Coronary artery (tissue), 2 donors: Measurements from ENCODE around the gene NCOA7.

Experiments
- DNase-seq: peaks from one replicate; pipeline ENCODE4 v3.0.0-alpha.2; 2017; ENCODE audit warnings: low spot score
- H3K27ac ChIP-seq, 2 donors: fragments of 200-600 bp; sonication (generic); one replicate each; pipeline ENCODE4 v1.5.1; 2016 to 2019
- H3K4me3 ChIP-seq: fragments of 200-600 bp; sonication (generic); 2 replicates; pipeline ENCODE4 v1.5.1; 2016; ENCODE audit warnings: mild to moderate bottlenecking, moderate library complexity
- TF ChIP-seq, protein P1 (sequence below): fragments of 200-600 bp; sonication (generic); IDR thresholded peaks from one replicate; pipeline ENCODE4 v1.5.1; 2019; ENCODE audit warnings: antibody characterized with exemption

Gene NCOA7

DNA sequence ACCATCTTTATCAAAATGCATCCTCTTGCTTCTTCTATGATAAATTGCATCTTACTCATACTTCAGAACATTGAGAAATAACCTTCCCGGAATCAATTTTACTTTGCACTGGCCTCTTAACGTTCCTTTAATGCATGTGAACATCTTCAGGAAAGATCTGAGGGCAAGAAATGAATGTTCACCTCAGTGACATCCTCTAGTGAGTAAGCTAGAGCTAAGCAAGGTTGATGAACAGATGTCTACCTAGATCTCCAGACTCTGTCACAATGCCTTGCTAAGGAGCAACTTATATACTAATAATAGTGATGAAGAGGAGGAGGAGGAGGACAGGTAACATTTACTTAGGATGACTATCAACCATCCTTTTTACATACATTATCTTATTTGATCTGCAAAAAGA is 149.0 kb downstream of the NCOA7 start:
- TF ChIP-seq, protein P1, sequence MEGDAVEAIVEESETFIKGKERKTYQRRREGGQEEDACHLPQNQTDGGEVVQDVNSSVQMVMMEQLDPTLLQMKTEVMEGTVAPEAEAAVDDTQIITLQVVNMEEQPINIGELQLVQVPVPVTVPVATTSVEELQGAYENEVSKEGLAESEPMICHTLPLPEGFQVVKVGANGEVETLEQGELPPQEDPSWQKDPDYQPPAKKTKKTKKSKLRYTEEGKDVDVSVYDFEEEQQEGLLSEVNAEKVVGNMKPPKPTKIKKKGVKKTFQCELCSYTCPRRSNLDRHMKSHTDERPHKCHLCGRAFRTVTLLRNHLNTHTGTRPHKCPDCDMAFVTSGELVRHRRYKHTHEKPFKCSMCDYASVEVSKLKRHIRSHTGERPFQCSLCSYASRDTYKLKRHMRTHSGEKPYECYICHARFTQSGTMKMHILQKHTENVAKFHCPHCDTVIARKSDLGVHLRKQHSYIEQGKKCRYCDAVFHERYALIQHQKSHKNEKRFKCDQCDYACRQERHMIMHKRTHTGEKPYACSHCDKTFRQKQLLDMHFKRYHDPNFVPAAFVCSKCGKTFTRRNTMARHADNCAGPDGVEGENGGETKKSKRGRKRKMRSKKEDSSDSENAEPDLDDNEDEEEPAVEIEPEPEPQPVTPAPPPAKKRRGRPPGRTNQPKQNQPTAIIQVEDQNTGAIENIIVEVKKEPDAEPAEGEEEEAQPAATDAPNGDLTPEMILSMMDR = no peak
- Histone ChIP-seq H3K27ac (no peak overlapping the region), H3K4me3 (no peak overlapping the region)
- DNase-seq = no peak

GRCh38 chr6:125940247-125941041 is 149.7 kb downstream of the NCOA7 start:
- Histone ChIP-seq H3K27ac (peak overlapping the region in 1 of 2 donors; percentile 33), H3K4me3 (no peak overlapping the region)
- TF ChIP-seq, protein P1 = no peak
- DNase-seq = no peak

GRCh38 chr6:125942672-125943527 is 152.1 kb downstream of the NCOA7 start:
- Histone ChIP-seq H3K4me3 (no peak overlapping the region), H3K27ac (no peak overlapping the region)
- DNase-seq = no peak
- TF ChIP-seq, protein P1 = no peak

DNA sequence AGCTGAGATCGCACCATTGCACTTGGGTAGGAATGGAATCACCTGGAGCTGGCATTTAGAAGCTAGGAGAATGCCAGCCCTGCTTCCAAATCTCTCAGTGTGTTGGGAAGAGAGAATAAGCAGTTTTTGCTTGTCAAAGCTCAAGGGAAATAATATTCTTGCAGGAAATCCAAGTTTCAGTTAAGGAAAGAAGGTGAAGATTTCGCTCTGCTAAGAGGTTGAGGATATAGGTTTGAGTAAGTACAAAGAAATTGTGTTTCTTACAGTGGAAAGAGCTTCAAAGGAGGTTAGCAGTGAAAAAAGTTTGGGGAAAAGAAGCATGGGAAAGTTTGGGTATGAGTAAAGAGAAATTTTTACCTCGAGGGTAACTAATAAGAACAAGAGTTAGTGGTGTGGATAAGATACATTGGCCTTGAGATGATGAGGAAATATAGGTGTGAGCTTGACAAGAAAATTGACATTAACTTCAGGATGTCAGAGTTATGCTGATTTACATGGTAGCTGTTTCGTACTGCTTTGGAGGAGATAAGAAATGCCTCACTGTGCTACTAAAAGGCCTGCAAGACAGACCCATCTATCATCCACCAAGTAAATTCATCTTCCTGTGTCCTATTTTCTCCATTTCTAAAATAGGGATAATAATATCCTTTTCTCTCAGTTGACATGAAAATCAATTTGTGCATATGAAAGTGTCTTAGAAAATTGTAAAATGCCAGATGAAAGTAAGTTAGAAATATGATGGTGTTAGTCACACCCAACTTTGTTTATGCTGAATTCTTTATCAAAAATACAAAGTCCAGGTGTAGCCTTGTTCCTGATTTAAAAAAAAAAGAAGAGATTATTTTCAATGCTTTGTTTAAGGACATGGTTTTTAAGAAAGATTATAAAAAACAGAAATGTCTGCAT is 153.0 kb downstream of the NCOA7 start:
- peak overlapping the region; percentile 42 to 46 for H3K27ac ChIP-seq
- TF ChIP-seq, protein P1 = no peak
- no peak overlapping the region for H3K4me3 ChIP-seq
- DNase-seq = no peak

GRCh38 chr6:125944434-125944816 is 153.7 kb downstream of the NCOA7 start:
- Histone ChIP-seq H3K27ac (peak overlapping the region; percentile 42 to 46), H3K4me3 (no peak overlapping the region)
- DNase-seq = no peak
- TF ChIP-seq, protein P1 = no peak

DNA sequence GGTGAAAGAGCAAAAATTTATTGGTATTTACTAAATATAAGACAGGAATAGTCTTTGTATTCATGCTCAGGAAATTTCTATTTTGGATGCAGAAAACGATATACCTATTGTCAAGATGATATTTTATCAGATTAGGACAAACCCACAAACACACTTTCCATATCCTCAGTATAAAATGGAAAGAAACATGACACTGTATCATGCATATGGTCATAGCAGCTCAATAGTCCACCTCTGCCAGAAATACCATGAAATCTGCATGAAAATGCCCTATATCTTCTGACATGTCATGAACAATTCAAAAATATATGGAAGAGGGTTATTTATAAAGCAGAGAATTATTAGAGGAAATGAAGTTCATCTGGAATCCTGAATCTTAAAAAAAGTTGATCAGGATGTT is 154.1 kb downstream of the NCOA7 start:
- DNase-seq = no peak
- Histone ChIP-seq H3K27ac (peak overlapping the region in 1 of 2 donors; percentile 46), H3K4me3 (no peak overlapping the region)
- TF ChIP-seq, protein P1 = no peak
